Measurements from ENCODE around the gene MTTP. TPM values are rescaled to one million over a fixed set of nuclear protein-coding genes. Genes with fewer than 3 reads are reported as not detected.
A peak's percentile ranks its signal among the peaks of the same experiment; 100 is the strongest.
"Not testable (repeated sequence)": the region's sequence is repeated elsewhere in the genome, so short reads cannot be mapped to it uniquely, and the experiment has no call there.

MTTP gene
- polyA plus RNA-seq (ENCODE audit: insufficient read length in 10 of 10): 1 to 10 TPM in 5 of 10 donors, under 1 TPM in 5; 0.58 to 2.3 (median 1.0) TPM
- long read RNA-seq, donor 1: 0 reads
- long read RNA-seq, donor 2: 0 reads
- long read RNA-seq, donor 3: 0 reads
- long read RNA-seq, donor 4: 0 reads
- long read RNA-seq, donor 5: 0 reads
- long read RNA-seq, donor 6: 0 reads
- long read RNA-seq, donor 7, partial matches to known transcripts: 6 of 6 reads
- long read RNA-seq, donor 7, other reads (novel, unspliced or antisense): 0 of 6 reads
- long read RNA-seq, donor 8: 0 reads
- long read RNA-seq, donor 9: 0 reads

DNA sequence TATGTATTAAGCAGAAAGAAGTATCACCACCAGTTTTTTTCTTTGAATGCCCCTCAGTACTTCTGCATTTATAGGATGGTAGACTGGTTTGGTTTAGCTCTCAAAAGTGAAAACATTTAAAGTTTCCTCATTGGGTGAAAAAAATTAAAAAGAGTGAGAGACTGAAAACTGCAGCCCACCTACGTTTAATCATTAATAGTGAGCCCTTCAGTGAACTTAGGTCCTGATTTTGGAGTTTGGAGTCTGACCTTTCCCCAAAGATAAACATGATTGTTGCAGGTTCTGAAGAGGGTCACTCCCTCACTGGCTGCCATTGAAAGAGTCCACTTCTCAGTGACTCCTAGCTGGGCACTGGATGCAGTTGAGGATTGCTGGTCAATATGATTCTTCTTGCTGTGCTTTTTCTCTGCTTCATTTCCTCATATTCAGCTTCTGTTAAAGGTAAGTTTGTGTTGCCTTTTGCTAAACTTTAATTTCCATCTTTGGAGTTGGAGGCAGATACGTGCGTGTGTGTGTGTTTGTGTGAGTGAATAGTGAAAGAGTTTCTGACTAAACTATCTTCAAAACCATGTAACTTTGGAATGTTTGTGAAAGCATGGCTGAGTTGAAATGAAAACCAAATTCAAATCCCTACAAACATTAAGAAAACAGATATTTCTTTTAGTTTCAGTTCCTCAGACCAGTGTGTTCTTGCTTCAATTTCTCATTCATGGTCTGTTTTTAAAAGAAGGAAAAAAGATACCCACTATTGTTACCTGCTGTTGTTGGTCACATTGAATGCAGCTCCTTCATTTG, at the start of gene MTTP:
Gene MTTP (plus strand): TSS at position 295 of the 795 bp plus-strand sequence. CDS start 86 bp downstream, at position 381.
- DNase-seq: no peak

DNA sequence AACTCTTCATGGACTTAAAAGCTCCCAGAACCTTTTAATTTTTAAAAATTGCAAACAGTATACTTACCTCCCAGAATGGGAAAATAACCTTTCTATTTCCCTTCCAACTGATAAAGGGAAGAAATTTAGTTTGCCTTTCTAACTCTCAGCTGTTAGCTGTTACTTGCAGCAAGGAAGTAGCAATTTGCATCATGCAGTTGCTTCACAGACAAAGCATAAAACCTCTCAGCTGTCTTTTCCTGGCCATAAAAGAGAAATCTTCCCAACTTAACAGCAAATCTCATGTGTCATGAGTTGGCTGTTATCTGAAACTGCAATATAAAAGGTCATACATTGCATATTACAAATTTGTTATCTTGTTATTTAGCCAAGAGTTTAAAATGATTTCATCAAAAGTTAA, 45.4 kb upstream of the MTTP start:
- peak in 2 of 3 donors; percentile 20 to 41 for DNase-seq

DNA sequence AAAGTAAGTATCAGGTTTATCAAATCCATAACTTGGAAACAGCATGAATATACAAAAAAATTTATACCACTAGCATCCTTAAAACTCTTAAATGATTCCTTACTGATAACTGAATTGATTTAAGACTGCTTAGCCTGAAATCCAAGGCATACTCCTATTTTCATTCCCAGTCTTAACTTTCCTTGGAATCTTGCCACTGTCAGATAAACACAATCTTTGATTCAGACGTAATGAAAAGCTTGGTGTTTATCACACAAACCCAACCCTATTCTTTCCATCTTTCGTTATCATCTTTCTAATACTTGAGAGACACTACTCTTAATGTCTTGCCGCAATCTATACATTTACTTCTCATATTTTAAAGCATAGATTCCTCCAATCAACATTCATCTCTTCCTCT, 44.7 kb upstream of the MTTP start:
- DNase-seq: peak in 1 of 3 donors; percentile 7

DNA sequence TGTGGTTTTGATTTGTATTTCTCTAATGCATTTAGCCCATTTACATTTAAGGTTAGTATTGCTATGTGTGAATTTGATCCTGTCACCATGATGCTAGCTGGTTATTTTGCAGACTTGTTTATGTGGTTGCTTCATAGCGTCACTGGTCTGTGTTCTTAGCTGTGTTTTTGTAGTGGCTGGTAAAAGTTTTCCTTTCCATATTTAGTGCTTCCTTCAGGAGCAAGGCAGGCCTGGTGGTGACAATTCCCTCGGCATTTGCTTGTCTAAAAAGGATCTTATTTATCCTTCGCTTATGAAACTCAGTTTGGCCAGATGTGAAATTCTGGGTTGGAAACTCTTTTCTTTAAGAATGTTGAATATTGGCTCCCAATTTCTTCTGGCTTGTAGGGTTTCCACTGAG, 39.9 kb upstream of the MTTP start:
- DNase-seq: not testable (repeated sequence)

DNA sequence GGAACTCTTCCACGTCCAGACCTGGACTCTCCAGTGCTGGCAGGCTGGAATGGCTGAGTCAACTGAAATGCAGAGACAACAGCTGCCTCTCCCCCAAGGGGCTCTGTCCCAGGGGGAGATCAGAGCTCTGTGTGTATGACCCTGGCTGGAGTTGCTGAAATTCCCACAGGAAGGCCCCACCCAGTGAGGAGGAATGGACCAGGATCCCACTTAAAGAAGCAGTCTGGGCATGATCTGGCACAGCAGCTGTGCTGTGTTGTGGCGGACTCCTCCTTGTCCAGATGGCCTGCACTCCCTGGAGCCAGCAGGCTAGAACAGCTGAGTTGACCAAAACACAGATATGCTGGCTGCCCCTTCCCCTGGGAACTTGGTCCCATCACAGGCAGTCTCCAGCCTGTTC, 38.4 kb upstream of the MTTP start:
- peak; percentile 14 to 41 (median 14) for DNase-seq

DNA sequence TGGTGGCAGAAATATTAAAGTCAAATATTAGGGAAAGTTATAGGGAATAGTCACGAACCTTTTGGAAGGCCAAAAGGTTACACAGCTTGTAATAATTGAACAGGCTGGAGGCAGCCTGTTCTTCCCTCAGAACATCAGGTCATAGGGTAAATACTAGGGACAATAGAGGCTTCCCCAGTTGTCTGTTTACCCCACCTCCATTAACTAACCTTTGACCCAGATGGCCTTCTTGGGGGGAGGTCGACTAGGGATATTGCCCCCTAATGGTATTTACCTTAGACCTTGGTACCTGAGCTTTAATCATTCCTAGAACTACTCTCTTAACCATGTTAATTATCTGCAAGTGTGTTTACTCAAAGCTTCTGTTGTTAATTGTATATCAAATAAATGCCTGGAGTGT, 37.8 kb upstream of the MTTP start:
- DNase-seq: no peak

DNA sequence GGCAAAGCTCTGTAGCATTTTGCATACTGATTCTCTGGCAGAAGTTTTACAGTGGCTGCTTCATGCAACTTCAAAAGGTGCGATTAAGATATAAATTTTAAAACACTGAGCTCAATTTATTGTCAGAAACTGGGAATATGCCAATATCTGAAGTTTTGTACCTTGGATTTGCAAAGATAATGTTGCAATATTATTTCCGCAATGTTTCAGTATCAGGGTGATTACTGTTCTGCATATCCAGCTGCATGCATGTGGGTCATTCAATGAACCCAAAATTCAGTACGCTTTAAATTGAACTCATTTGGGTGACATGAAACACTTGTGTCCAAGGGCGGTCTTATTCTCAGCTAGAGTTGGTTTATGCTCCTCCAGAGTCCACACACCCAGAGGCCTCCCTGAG, 37.0 kb upstream of the MTTP start:
- DNase-seq: no peak

DNA sequence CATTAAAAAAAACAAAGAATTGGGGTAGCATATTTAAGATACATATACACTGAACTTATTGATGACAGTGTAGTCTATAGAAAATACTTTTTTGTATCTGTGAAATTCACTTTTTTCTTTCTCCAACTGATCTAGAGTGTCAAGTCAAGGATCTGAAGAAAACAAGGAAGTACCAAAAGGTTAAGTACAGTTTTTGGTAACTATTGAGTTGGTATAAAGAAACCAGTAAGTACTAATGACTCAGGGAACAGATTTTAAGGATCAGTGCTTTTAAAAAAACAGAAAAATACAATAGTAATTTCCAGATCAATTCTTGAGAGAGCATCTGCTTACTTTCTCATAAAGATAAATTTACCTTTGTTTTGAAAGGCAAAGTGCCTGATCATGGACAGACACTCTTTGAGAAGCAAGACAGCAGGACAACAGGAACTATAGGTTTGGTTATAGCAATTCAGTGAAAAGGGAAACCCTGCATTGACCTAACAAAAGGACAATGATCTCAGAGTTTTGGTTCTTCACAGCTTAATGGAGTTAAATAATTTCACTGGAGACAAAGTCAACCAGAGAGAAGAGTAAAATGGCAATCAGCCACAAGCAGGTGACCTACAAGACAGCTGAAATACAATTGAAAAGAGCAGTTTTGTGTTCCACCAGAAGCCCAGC, 34.2 kb upstream of the MTTP start:
- DNase-seq: no peak

DNA sequence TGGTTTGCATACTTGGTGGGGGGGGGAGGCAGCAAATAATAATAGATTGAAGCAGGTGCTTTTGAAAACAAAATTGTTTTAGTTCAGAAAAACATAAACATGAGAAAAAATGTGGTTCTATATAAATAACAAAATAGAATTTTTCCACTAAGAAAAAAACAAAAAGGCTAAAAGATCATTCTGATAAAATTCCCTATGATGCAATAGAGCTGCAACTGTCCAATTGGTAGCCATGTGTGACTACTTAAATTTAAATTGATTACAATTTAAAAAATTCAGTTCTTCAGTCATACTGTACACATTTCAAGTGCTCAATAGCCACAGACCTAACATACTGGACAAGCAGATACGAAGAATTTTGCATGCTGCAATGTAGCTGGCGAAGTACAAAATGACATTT, 21.8 kb upstream of the MTTP start:
- no peak for DNase-seq

DNA sequence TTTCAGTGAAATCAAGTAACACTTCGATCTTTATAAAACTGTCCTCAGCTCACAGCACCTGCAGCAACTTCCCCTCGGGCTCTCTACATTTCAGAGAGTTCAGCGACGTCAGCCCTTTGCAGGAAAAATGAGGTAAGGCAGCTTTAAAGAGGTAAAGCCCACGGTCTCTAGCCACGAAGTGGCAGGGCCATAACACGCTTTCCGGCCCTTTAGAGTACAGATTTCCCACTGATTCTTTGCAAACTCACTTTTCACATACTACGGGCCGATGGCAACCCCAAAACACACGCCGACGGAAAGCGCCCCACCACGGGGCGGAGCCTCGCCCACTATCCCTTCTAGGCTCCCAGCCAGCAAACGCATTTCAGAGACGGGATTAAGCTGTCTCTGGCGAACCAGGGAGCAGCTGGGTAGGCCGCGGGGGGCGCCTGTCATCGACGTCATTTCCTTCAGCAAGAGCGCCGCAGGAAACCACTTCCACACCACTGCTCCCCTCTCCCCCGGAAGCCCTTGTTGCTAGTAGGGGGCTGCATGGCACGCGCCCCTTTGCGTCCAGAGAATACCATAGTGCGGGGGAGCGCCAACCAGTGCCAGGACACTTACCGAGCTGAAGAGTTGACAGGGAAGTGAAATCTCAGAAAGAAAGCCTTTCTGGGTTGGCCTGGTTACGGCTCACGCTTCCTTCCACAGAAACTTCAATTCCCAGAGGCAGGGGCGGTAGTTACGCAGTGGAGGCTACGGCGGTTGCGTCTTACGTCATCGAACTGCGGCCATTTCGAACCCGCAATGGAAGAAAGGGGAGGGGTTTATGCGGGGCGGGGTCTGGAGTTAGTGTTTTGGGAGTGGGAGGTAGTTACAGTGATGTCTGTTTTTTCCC, 11.1 kb upstream of the MTTP start, which contains the start of gene TRMT10A:
Gene TRMT10A (minus strand): TSS at position 730 of the 877 bp plus-strand sequence. CDS start 4,701 bp downstream, outside the sequence.
- DNase-seq: peak; percentile 98 to 100 (median 99)

DNA sequence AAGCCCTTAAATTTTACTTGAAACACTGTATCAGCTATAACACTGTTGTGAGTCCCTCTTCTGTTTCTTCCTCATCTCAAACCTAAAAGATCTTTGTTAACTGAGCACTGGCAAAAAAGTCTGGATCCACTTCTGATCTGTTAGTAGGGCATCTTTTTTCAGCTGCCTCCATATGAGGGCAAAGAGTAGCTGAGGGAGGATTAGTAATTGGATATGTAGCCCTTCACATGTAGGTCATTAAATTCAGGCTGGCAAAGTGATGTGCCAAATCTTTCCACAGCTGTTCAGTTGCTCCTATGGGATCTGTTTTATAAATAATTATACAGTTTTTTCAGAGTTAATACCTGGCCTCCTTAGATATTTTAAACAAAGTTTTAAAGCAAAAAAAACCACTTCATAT, 9.7 kb upstream of the MTTP start:
- DNase-seq: peak; percentile 51 to 71 (median 62)

DNA sequence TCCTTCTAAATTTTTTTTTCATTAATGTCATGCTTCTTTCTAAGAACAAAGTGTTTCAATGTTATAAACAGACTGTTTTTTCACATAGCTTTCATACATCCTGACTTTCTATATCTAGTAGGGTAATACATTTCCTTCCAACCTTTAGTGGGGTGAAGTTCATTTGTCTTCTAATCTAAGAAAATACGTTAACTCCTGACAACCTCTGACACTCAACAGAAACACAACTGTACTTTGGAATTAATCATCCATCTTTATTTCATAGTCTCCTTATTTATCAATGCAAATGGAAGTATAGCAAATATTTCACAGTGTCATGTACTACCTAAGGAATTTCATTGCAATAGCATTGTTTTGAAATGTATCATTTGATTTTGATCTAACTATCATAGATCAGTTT, 2.7 kb upstream of the MTTP start:
- DNase-seq: no peak

DNA sequence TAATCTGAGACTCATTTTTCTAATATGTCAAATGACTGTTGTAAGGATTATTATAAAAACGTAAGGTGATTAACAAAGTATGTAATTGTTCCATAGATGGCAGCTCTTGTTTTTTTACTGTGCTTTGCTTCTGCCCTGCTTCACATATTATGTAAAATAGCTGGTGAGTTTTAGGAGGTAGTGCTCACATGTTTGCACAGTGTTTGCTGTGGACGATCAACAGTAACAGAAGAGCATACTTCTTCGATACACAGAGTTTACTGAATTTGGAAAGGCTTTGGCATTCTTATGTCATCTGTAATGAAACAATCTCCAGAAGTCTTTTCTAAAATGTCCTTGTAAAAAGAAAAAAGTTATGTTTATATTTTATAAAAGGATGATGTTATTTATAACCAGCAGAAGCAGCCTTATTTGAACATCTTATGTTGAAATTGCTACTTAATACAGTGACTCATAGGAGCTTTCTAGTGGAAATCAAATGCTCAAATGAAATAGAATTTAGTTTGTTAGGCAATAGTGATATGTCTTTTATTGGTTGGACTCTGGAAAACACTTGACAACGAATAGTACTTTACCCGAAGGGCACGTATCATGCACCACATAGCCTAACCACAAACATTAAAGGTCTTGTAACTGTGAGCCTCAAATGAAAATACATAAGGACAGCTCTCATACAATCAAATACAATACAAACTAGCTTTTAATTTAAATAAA, 1.9 kb upstream of the MTTP start:
- no peak for DNase-seq

DNA sequence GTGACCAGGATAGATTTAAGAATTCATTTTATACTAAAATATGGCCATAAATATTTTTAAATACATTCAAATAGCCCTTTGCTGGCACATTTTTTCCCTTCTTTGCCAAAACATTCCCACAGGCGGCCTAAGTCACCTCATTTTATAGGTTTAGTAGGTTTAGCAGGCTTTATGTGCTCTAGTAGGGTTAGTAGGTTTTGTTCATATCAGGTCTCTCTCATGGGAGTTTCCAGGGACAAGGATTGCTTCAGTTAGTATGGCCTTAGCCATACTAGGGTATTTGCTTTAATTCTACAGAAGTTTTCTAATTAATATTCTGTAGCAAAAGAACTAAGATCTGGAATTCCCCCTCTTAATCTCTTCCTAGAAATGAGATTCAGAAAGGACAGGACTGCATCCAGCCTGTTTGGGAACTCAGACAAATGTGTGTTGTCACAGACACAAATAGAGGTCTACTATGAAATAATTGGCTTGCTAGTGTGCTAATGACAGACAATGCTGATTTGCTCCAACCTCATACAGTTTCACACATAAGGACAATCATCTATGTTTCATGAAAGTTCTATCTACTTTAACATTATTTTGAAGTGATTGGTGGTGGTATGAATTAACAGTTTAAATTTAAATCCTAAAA, 772 bp upstream of the MTTP start:
- no peak for DNase-seq

DNA sequence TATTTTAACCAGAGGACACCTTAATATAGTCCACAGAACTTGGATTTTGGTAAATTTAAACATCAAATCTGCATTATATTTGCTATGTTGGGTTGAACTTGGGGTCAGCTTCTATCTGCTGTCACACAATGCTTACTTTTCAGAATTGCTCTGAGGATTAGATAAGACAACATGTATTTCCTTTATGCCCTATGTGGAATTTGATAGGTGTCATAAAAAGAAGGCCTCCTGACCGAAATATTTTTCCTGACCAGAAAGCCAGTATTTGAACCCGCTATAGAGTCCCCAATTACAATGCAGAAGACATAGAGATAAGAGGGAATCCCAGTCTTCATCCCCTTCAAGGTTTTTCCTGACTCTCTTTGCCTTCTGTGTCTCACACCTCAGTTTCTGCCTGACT, 4.1 kb downstream of the MTTP start:
- DNase-seq: no peak

DNA sequence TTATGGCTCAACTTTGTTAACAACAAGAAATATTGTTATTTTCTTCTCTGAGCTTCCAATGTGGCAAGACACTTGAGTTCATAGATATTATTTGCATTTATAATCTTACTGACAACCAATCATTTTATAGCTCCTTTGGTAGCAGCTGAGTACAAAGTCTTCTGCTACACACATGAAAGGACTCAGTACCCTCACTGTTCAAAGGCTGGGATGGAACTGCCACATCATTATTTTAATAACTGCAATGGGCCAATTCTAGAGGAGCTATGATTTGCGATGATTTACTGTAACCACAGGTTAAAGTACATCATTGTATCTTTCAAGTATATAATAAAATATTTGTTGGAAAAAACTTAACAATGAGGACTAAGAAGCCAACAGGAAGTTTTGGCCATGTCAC, 10.9 kb downstream of the MTTP start:
- DNase-seq: no peak

DNA sequence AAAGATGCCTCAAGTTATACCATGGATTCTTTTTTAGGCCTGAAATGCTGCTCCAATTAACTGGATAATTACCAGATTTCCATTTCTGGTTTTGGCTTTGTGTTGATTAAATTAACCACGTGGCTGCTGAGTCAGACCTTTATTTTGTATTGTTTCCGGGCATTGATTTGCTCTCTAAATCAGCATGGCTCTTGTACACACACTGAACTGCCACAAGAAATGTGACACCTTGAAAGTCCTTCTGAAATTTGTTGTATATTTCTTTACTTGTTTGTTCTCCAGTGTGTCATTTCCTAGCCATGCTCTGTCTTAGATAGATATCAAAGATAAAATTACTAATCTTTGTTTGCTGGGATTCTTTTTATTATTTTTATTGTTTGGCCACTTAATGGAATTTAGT, 11.7 kb downstream of the MTTP start:
- no peak for DNase-seq

DNA sequence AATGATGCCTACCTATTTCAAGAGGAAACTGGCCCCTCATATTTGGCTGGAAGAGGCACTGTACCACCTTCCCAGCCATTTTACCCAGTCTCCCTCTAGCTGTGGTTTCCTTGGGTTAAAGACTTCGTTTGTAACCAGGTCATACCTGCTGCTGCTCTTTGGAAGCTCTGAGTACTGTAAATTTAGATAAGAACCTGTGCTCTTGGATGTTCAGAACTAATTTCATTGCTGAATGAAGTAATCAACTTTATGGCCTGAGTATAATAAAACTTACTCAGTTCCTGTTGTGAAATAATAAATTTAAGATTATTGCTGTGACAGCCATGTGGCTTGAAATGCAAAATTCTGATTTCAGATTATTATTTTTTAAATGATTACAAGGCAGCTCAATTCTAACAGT, 12.2 kb downstream of the MTTP start:
- DNase-seq: no peak

DNA sequence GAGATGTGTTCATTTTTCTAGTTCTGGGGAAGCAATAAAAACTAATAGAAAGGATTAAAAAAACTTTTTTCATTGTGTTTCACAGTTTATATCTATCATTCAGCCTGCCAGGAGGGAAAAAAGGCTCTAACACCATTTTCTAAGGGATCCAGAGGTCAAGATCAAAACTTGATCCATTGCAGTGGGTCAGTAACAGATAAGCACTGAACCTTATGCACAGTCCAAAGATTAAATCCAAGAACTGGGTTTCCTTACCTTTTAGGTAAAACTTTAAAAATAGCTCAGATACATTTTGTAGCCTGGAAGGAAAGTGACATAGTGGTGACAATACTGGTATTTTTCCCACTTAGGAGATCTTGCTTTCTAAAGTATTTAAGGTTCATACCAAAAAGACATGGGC, 12.7 kb downstream of the MTTP start:
- no peak for DNase-seq

DNA sequence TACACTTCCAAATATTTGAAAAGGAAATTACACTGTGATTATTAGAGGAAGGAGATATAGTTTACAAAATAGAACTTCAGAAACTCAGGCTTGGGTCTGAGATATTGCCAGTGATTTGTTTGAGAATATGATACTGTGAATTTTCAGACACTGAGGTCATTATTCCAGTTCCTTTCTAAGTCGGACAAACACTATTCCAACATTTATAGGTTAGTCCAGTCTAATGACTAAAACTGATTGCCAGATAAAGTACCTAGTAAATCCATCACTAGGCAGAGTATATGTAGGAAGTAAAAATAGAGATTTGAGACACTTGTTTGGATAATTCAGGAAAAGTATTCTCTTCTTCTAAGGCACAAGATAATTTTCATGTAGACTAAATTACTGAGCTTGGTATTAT, 13.2 kb downstream of the MTTP start:
- DNase-seq: no peak

DNA sequence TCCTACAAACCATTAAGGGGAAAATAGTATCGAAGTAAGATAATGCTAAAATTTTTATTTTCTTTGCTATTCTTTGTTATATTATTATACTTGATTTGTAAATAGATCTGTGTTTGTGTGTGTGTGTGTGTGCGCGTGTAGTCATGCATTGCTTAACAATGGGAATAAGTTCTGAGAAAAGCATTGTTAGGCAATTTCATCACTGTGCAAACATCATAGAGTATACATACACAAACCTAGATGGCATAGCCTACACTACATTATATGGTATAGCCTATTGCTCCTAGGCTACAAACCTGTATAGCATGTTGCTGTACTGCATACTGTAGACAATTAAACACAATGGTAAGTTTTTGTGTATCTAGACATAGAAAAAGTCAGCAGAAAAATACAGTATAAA, 17.1 kb downstream of the MTTP start:
- DNase-seq: no peak
